ENCODE measurements around the gene LCOR.

DNA sequence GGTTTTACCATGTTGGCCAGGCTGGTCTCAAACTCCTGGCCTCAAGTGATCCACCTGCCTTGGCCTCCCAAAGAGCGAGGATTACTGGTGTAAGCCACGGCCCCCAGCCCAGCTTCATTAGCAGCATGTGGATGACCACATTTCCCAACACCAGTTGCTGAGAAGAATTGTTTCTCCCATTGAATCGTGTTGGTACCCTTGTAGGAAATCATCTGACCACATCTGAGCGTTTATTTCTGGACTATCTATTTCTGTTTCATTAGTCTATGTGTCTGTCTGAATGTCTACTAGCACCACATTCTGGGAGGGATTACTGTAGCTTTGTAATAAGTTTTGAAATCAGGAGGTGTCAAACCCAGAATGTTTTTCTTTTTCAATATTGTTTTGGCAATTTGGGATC is 89.6 kb downstream of the LCOR start:
- TF ChIP-seq EZH2 (IDR thresholded peaks at IDR 0.05; ENCODE audit: insufficient read depth, poor library complexity, severe bottlenecking): no peak
- TF ChIP-seq EZH2phosphoT487 (IDR thresholded peaks at IDR 0.05; ENCODE audit: insufficient read depth, low read depth): no peak

All from GM23248 (cell line).